ENCODE measurements around the gene ARHGAP26.

ARHGAP26 gene

DNA sequence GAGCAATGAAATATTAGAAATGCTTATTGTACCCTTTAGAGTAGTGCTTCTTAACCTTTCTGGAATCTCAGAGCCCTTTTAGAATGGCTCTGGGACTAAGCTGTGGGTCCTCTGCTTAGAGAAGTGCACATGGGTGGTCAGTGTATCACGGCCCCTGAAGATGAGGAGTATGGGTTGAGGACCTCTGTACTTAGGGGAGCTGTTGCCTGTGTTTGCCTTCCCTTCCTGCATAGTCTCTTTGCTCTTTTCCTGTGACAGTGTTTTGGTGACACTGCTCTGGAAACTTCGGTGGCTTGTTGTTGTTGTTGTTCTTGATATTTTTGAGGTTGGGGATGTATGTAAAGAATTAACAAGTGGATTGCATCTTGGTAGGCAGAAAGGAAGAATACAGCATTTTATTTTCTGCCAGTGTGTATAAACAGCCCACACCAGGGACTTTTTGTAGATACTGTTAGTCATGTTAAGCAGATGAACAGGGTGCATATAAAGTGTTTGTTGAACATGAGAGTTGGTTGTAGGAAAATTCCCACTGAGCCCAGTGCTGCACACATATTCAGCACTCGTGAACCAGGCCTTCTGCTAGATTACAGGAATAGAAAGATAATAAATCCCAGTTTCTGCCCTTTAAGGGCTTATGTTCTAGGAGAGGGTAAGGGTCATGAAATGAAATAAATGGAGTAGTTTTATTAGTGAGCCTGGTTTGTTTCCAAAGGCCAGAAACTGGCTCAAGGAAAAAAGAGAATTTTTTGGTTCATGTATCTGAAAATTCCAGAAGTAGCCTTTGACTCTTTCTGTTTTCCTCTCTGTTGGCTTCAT lies 199.7 kb downstream of the ARHGAP26 start:
- Histone ChIP-seq H3K4me1 (ENCODE audit: control insufficient read depth, insufficient read depth, low read length) (no peaks in the 10 kb centered on the region), H3K36me3 (ENCODE audit: control insufficient read depth, insufficient read depth, low read length) (no peaks in the 10 kb centered on the region), H3K9me3 (ENCODE audit: control insufficient read depth, insufficient read depth, low read length) (no peaks in the 10 kb centered on the region), H3K9ac (ENCODE audit: low read depth, low read length) (no peak overlapping the region), H3K27ac (ENCODE audit: low read depth, low read length) (no peak overlapping the region), H3K4me3 (ENCODE audit: low read depth, low read length) (no peak overlapping the region), H3K27me3 (ENCODE audit: control insufficient read depth, insufficient read depth, low read length) (no peaks in the 10 kb centered on the region)

DNA sequence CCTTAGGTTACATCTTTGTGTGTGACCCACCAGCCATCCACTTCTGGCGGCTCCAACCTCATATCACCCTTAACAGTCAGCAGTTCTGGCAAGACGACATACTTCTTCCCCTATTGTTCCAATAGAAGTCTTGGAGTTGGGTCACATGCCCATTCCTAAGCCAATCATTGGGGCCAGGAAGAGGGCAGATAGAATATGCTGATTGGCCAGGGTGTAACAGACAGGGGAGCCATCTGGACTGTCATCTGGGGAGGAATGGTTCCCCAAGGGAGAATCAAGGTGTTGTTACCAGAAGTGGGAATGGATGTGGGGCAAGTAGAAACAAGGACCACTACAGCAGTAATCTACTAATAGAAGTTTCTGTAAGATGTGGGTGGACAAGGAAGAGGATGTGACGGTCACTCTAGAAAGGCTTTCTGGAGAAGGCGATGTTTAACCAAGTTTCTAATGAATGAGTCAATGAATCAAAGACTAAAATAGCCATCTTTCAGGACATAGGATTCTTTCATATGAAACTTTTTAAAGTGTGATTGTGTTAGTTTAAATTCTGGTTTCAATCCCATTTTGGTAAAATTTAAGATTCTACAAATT lies 200.4 kb downstream of the ARHGAP26 start:
- Histone ChIP-seq H3K9ac (ENCODE audit: low read depth, low read length) (no peak overlapping the region), H3K27ac (ENCODE audit: low read depth, low read length) (no peak overlapping the region), H3K4me3 (ENCODE audit: low read depth, low read length) (no peak overlapping the region), H3K9me3 (ENCODE audit: control insufficient read depth, insufficient read depth, low read length) (no peaks in the 10 kb centered on the region), H3K4me1 (ENCODE audit: control insufficient read depth, insufficient read depth, low read length) (no peaks in the 10 kb centered on the region), H3K27me3 (ENCODE audit: control insufficient read depth, insufficient read depth, low read length) (no peaks in the 10 kb centered on the region), H3K36me3 (ENCODE audit: control insufficient read depth, insufficient read depth, low read length) (no peaks in the 10 kb centered on the region)

- Histone ChIP-seq H3K27ac (ENCODE audit: low read depth, low read length) (no peak overlapping the region), H3K36me3 (ENCODE audit: control insufficient read depth, insufficient read depth, low read length) (no peaks in the 10 kb centered on the region), H3K27me3 (ENCODE audit: control insufficient read depth, insufficient read depth, low read length) (no peaks in the 10 kb centered on the region), H3K9me3 (ENCODE audit: control insufficient read depth, insufficient read depth, low read length) (no peaks in the 10 kb centered on the region), H3K4me3 (ENCODE audit: low read depth, low read length) (no peak overlapping the region), H3K9ac (ENCODE audit: low read depth, low read length) (no peak overlapping the region), H3K4me1 (ENCODE audit: control insufficient read depth, insufficient read depth, low read length) (no peaks in the 10 kb centered on the region)
Observed at GRCh38 chr5:142971303-142972013, 201.3 kb downstream of the ARHGAP26 start.

- H3K27me3 ChIP-seq (ENCODE audit: control insufficient read depth, insufficient read depth, low read length), result no peaks in the 10 kb centered on the region
- no peak overlapping the region for H3K9ac ChIP-seq (ENCODE audit: low read depth, low read length)
- H3K27ac ChIP-seq (ENCODE audit: low read depth, low read length), result no peak overlapping the region
- H3K4me3 ChIP-seq (ENCODE audit: low read depth, low read length), result no peak overlapping the region
- no peaks in the 10 kb centered on the region for H3K9me3 ChIP-seq (ENCODE audit: control insufficient read depth, insufficient read depth, low read length)
- H3K36me3 ChIP-seq (ENCODE audit: control insufficient read depth, insufficient read depth, low read length), result no peaks in the 10 kb centered on the region
- H3K4me1 ChIP-seq (ENCODE audit: control insufficient read depth, insufficient read depth, low read length), result no peaks in the 10 kb centered on the region
Observed at GRCh38 chr5:142972064-142972570, 201.9 kb downstream of the ARHGAP26 start.

- no peak overlapping the region for H3K27ac ChIP-seq (ENCODE audit: low read depth, low read length)
- no peaks in the 10 kb centered on the region for H3K36me3 ChIP-seq (ENCODE audit: control insufficient read depth, insufficient read depth, low read length)
- H3K4me3 ChIP-seq (ENCODE audit: low read depth, low read length), result no peak overlapping the region
- no peaks in the 10 kb centered on the region for H3K9me3 ChIP-seq (ENCODE audit: control insufficient read depth, insufficient read depth, low read length)
- H3K27me3 ChIP-seq (ENCODE audit: control insufficient read depth, insufficient read depth, low read length), result no peaks in the 10 kb centered on the region
- H3K9ac ChIP-seq (ENCODE audit: low read depth, low read length), result no peak overlapping the region
- H3K4me1 ChIP-seq (ENCODE audit: control insufficient read depth, insufficient read depth, low read length), result no peaks in the 10 kb centered on the region
Observed at GRCh38 chr5:142973932-142974331, 203.8 kb downstream of the ARHGAP26 start.

- no peak overlapping the region for H3K9ac ChIP-seq (ENCODE audit: low read depth, low read length)
- H3K27me3 ChIP-seq (ENCODE audit: control insufficient read depth, insufficient read depth, low read length), result no peaks in the 10 kb centered on the region
- H3K9me3 ChIP-seq (ENCODE audit: control insufficient read depth, insufficient read depth, low read length), result no peaks in the 10 kb centered on the region
- no peak overlapping the region for H3K27ac ChIP-seq (ENCODE audit: low read depth, low read length)
- H3K4me3 ChIP-seq (ENCODE audit: low read depth, low read length), result no peak overlapping the region
- H3K4me1 ChIP-seq (ENCODE audit: control insufficient read depth, insufficient read depth, low read length), result peaks cover 4% of the 10 kb centered on the region; the same call in 1 of the 2 replicates
- no peaks in the 10 kb centered on the region for H3K36me3 ChIP-seq (ENCODE audit: control insufficient read depth, insufficient read depth, low read length)
Observed at GRCh38 chr5:142974409-142974808, 204.2 kb downstream of the ARHGAP26 start.

- peaks cover 13% of the 10 kb centered on the region for H3K4me1 ChIP-seq (ENCODE audit: control insufficient read depth, insufficient read depth, low read length)
- no peak overlapping the region for H3K4me3 ChIP-seq (ENCODE audit: low read depth, low read length)
- no peaks in the 10 kb centered on the region for H3K36me3 ChIP-seq (ENCODE audit: control insufficient read depth, insufficient read depth, low read length)
- no peaks in the 10 kb centered on the region for H3K27me3 ChIP-seq (ENCODE audit: control insufficient read depth, insufficient read depth, low read length)
- no peak overlapping the region for H3K9ac ChIP-seq (ENCODE audit: low read depth, low read length)
- no peak overlapping the region for H3K27ac ChIP-seq (ENCODE audit: low read depth, low read length)
- no peaks in the 10 kb centered on the region for H3K9me3 ChIP-seq (ENCODE audit: control insufficient read depth, insufficient read depth, low read length)
Observed at GRCh38 chr5:142976861-142977260, 206.7 kb downstream of the ARHGAP26 start.

DNA sequence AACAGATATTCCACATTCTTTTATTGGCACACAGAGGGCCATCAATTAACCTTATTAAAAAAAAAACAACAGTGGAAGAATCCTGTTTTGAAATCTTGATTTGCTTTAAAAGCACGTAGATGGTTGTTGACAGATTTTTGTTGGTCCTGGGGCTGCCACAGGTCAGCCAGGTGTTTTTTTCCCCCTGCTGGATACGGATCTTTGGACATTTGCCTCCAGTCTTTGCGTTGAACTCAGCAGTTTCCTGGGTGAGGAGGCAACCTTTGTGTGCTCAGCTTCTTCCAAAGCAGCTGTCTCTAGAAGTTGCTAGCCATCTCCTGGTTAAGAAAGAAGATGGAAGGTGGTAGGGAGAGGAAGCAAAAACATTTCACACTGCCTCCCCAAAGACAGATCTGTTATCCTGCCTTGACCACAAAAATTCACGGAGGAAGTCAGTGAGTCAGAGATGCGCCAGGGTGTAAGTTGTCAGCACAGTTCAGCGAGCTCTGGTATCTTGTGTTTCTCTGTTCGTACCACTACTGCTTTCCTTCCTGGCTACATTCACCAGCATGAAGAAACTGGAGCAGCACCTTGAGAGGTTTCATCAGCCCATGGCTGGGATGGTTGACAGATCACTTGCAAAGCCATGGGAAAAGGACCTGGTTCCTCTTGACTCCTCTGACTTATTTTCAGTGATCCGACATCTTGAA lies 207.3 kb downstream of the ARHGAP26 start:
- H3K4me1 ChIP-seq (ENCODE audit: control insufficient read depth, insufficient read depth, low read length), result peaks cover 19% of the 10 kb centered on the region
- H3K27ac ChIP-seq (ENCODE audit: low read depth, low read length), result no peak overlapping the region
- no peaks in the 10 kb centered on the region for H3K36me3 ChIP-seq (ENCODE audit: control insufficient read depth, insufficient read depth, low read length)
- H3K27me3 ChIP-seq (ENCODE audit: control insufficient read depth, insufficient read depth, low read length), result no peaks in the 10 kb centered on the region
- no peak overlapping the region for H3K4me3 ChIP-seq (ENCODE audit: low read depth, low read length)
- H3K9me3 ChIP-seq (ENCODE audit: control insufficient read depth, insufficient read depth, low read length), result no peaks in the 10 kb centered on the region
- H3K9ac ChIP-seq (ENCODE audit: low read depth, low read length), result no peak overlapping the region

- no peak overlapping the region for H3K9ac ChIP-seq (ENCODE audit: low read depth, low read length)
- no peaks in the 10 kb centered on the region for H3K9me3 ChIP-seq (ENCODE audit: control insufficient read depth, insufficient read depth, low read length)
- no peaks in the 10 kb centered on the region for H3K36me3 ChIP-seq (ENCODE audit: control insufficient read depth, insufficient read depth, low read length)
- H3K4me1 ChIP-seq (ENCODE audit: control insufficient read depth, insufficient read depth, low read length), result peaks cover 22% of the 10 kb centered on the region
- no peak overlapping the region for H3K4me3 ChIP-seq (ENCODE audit: low read depth, low read length)
- no peak overlapping the region for H3K27ac ChIP-seq (ENCODE audit: low read depth, low read length)
- no peaks in the 10 kb centered on the region for H3K27me3 ChIP-seq (ENCODE audit: control insufficient read depth, insufficient read depth, low read length)
Observed at GRCh38 chr5:142978252-142978651, 208.1 kb downstream of the ARHGAP26 start.

GRCh38 chr5:142978726-142979125 lies 208.5 kb downstream of the ARHGAP26 start:
- Histone ChIP-seq H3K27ac (ENCODE audit: low read depth, low read length) (no peak overlapping the region), H3K27me3 (ENCODE audit: control insufficient read depth, insufficient read depth, low read length) (no peaks in the 10 kb centered on the region), H3K36me3 (ENCODE audit: control insufficient read depth, insufficient read depth, low read length) (no peaks in the 10 kb centered on the region), H3K4me3 (ENCODE audit: low read depth, low read length) (no peak overlapping the region), H3K4me1 (ENCODE audit: control insufficient read depth, insufficient read depth, low read length) (peaks cover 22% of the 10 kb centered on the region), H3K9ac (ENCODE audit: low read depth, low read length) (no peak overlapping the region), H3K9me3 (ENCODE audit: control insufficient read depth, insufficient read depth, low read length) (no peaks in the 10 kb centered on the region)
